HepG2 (cell line): ENCODE results near the gene TADA2A. TPM values are rescaled to one million over a fixed set of nuclear protein-coding genes. Genes with fewer than 3 reads are reported as not detected.

Source experiments
- ATF6 ChIP-seq: sonication (generic); formaldehyde crosslinking; conservative IDR thresholded peaks from 2 replicates; pipeline ENCODE4 v1.4.0; 2020; ENCODE audit warnings: missing genetic modification reagents
- CEBPB ChIP-seq: IDR thresholded peaks from 2 replicates; pipeline ENCODE4 v1.6.1; 2011; ENCODE audit warnings: low read depth, low read length, improper control_type of control experiment, borderline replicate concordance
- E2F1 ChIP-seq: sonication (generic); formaldehyde crosslinking; IDR thresholded peaks from 2 replicates; pipeline ENCODE4 v1.5.0; 2020; ENCODE audit warnings: missing genetic modification reagents
- ERF ChIP-seq: IDR thresholded peaks from 2 replicates; pipeline ENCODE4 v1.6.1; 2018; ENCODE audit warnings: missing biosample characterization, missing genetic modification reagents
- HBP1 ChIP-seq: IDR thresholded peaks from 2 replicates; pipeline ENCODE4 v1.6.1; 2016; ENCODE audit warnings: low read depth, control low read depth
- IKZF4 ChIP-seq: sonication (generic); formaldehyde crosslinking; IDR thresholded peaks from 2 replicates; pipeline ENCODE4 v1.5.1; 2020; ENCODE audit warnings: borderline replicate concordance, mild to moderate bottlenecking, low read depth, missing genetic modification reagents; ENCODE audit errors: not compliant biosample characterization
- MBNL3 ChIP-seq: fragments of 250-450 bp; sonication (Bioruptor Pico); conservative IDR thresholded peaks from 2 replicates; pipeline ENCODE4 v1.8.0; 2022; ENCODE audit warnings: mild to moderate bottlenecking, inconsistent platforms
- MED8 ChIP-seq: sonication (generic); formaldehyde crosslinking; IDR thresholded peaks from 2 replicates; pipeline ENCODE4 v1.8.1; 2023; ENCODE audit warnings: mild to moderate bottlenecking, missing genetic modification reagents; ENCODE audit not compliant: insufficient replicate concordance
- MIER2 ChIP-seq: IDR thresholded peaks from 2 replicates; pipeline ENCODE4 v1.6.1; 2016; ENCODE audit warnings: missing biosample characterization, missing genetic modification reagents
- NFYB ChIP-seq: sonication (generic); formaldehyde crosslinking; IDR thresholded peaks from 2 replicates; pipeline ENCODE4 v1.4.0; 2020; ENCODE audit warnings: missing genetic modification reagents
- RNF2 ChIP-seq: fragments of 450-650 bp; conservative IDR thresholded peaks from 2 replicates; pipeline ENCODE4 v1.6.1; 2016; ENCODE audit warnings: low read depth
- SALL1 ChIP-seq: sonication (generic); formaldehyde crosslinking; IDR thresholded peaks from 2 replicates; pipeline ENCODE4 v1.8.0; 2022; ENCODE audit warnings: mild to moderate bottlenecking, missing genetic modification reagents
- SMAD1 ChIP-seq: sonication (generic); formaldehyde crosslinking; IDR thresholded peaks from 2 replicates; pipeline ENCODE4 v1.4.0; 2020; ENCODE audit warnings: missing genetic modification reagents, low read depth, mild to moderate bottlenecking, borderline replicate concordance
- SOX13 ChIP-seq, 3 experiments: fragments of 450-650 bp in 1 of 3; sonication (generic) in 1 of 3; formaldehyde crosslinking in 1 of 3; IDR thresholded peaks in 2 of 3; conservative IDR thresholded peaks in 1 of 3; 2 replicates each; pipeline versions ENCODE4 v1.5.0 to v1.6.1; 2016 to 2020; ENCODE audit warnings: antibody characterized with exemption in 1 of 3, mild to moderate bottlenecking in 1 of 3, missing compliant biosample characterization in 1 of 3, missing genetic modification reagents in 1 of 3, moderate library complexity in 1 of 3
- SP2 ChIP-seq: sonication (generic); formaldehyde crosslinking; IDR thresholded peaks from 2 replicates; pipeline ENCODE4 v1.5.1; 2020; ENCODE audit warnings: mild to moderate bottlenecking, missing genetic modification reagents
- SP5 ChIP-seq: IDR thresholded peaks from 2 replicates; pipeline ENCODE4 v1.6.1; 2016; ENCODE audit warnings: low read depth, borderline replicate concordance
- ZNF329 ChIP-seq: sonication (generic); formaldehyde crosslinking; IDR thresholded peaks from 2 replicates; pipeline ENCODE4 v1.9.0; 2021; ENCODE audit warnings: low read depth, mild to moderate bottlenecking, missing genetic modification reagents
- ZNF331 ChIP-seq: sonication (generic); formaldehyde crosslinking; IDR thresholded peaks from 2 replicates; pipeline ENCODE4 v1.4.0; 2020; ENCODE audit warnings: missing genetic modification reagents
- ZNF34 ChIP-seq: sonication (generic); formaldehyde crosslinking; IDR thresholded peaks from 2 replicates; pipeline ENCODE4 v1.4.0; 2020; ENCODE audit warnings: mild to moderate bottlenecking, missing genetic modification reagents, borderline replicate concordance
- ZNF451 ChIP-seq: sonication (generic); formaldehyde crosslinking; IDR thresholded peaks from 2 replicates; pipeline ENCODE4 v1.5.0; 2020; ENCODE audit warnings: mild to moderate bottlenecking, missing genetic modification reagents
- ZNF510 ChIP-seq: sonication (generic); formaldehyde crosslinking; IDR thresholded peaks from 2 replicates; pipeline ENCODE4 v1.4.0; 2020; ENCODE audit warnings: low read depth, mild to moderate bottlenecking, missing genetic modification reagents
- ZNF784 ChIP-seq: sonication (generic); formaldehyde crosslinking; IDR thresholded peaks from 2 replicates; pipeline ENCODE4 v1.5.1; 2020; ENCODE audit warnings: missing genetic modification reagents, mild to moderate bottlenecking, borderline replicate concordance
- ZNF841 ChIP-seq: sonication (generic); formaldehyde crosslinking; IDR thresholded peaks from 2 replicates; pipeline ENCODE4 v1.8.1; 2023; ENCODE audit warnings: missing genetic modification reagents, borderline replicate concordance
- polyA plus RNA-seq, 8 experiments: library from polyadenylated mRNA; depleted of rRNA in 3 of 8; stranded (reverse) in 7 of 8; unstranded in 1 of 8; fragments of >200 nt; fragmentation: Illumina TruSeq in 4 of 8; extraction: Trizol in 4 of 8; gene quantifications; 2 replicates each; pipeline versions ENCODE4 v1.2.1 to v1.2.3, GENCODE V29; 2011 to 2016; ENCODE audit warnings: low read depth in 4 of 8, missing spikeins in 1 of 8, mixed read lengths in 1 of 8; ENCODE audit not compliant: insufficient read depth in 1 of 8
- total RNA-seq, 5 experiments: library from RNA; depleted of rRNA; stranded (reverse); fragments of >200 nt; fragmentation: Illumina TruSeq; extraction: Trizol; gene quantifications; 2 replicates each; pipeline ENCODE4 v1.2.3, GENCODE V29; 2016; ENCODE audit warnings: low read depth in 1 of 5
- TF ChIP-seq, protein P1 (sequence below): sonication (generic); formaldehyde crosslinking; IDR thresholded peaks from 2 replicates; pipeline ENCODE4 v1.8.1; 2023; ENCODE audit warnings: missing genetic modification reagents, inconsistent platforms, borderline replicate concordance

TADA2A gene
- total and polyA plus RNA-seq, 2 of the 13 experiments (the other 11 are each of a cell fraction or from before 2014, with no cell fraction given) = 8.0 to 14.0 TPM

GRCh38 chr17:37488607-37489196, 82.0 kb downstream of the TADA2A start (continued):
- TF ChIP-seq, protein P1, sequence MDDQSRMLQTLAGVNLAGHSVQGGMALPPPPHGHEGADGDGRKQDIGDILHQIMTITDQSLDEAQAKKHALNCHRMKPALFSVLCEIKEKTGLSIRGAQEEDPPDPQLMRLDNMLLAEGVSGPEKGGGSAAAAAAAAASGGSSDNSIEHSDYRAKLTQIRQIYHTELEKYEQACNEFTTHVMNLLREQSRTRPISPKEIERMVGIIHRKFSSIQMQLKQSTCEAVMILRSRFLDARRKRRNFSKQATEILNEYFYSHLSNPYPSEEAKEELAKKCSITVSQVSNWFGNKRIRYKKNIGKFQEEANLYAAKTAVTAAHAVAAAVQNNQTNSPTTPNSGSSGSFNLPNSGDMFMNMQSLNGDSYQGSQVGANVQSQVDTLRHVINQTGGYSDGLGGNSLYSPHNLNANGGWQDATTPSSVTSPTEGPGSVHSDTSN (CRISPR knock-in tag) = no peak
- no peak for TF ChIP-seq ZNF510
- peak; percentile 44 for TF ChIP-seq MED8 (CRISPR knock-in tag)
- no peak for TF ChIP-seq SOX13 (IDR thresholded peaks at IDR 0.05)
- TF ChIP-seq SOX13 (CRISPR knock-in tag; conservative IDR thresholded peaks at IDR 0.05 in 1 of 2, IDR thresholded peaks at IDR 0.05 in 1 of 2) = no peak
- TF ChIP-seq SALL1 (CRISPR knock-in tag) = no peak; the same call in none of the 2 replicates
- TF ChIP-seq ZNF331 = peak; percentile 12; the same call in 1 of the 2 replicates
- 0 out of 2 replicates have a peak, but pooled peaks have one; percentile 12 for TF ChIP-seq HBP1 (CRISPR knock-in tag)
- TF ChIP-seq ERF = no peak
- no peak for TF ChIP-seq ZNF451 (CRISPR knock-in tag)
- no peak for TF ChIP-seq SP2 (CRISPR knock-in tag)
- TF ChIP-seq SP5 (CRISPR knock-in tag) = peak; percentile 43; the same call in 1 of the 2 replicates
- no peak for TF ChIP-seq MBNL3 (CRISPR knock-in tag)
- no peak for TF ChIP-seq ZNF329 (CRISPR knock-in tag)
- TF ChIP-seq IKZF4 = no peak
- TF ChIP-seq ZNF784 = no peak
- no peak for TF ChIP-seq ZNF34 (CRISPR knock-in tag)
- TF ChIP-seq ATF6 = no peak
- TF ChIP-seq CEBPB = no peak
- TF ChIP-seq NFYB (CRISPR knock-in tag) = no peak
- no peak for TF ChIP-seq RNF2
- TF ChIP-seq E2F1 = no peak; the same call in 1 of the 2 replicates
- TF ChIP-seq SMAD1 = no peak
- no peak for TF ChIP-seq ZNF841 (CRISPR knock-in tag)
- TF ChIP-seq MIER2 (CRISPR knock-in tag) = no peak
